ENCODE data around the gene SMIM33.
A peak's percentile ranks its signal among the peaks of the same experiment; 100 is the strongest.
"Not testable (repeated sequence)": the region's sequence is repeated elsewhere in the genome, so short reads cannot be mapped to it uniquely, and the experiment has no call there.

The SMIM33 gene

GRCh38 chr5:139482890-139483208 lies 12.0 kb downstream of the SMIM33 start:
- not testable (repeated sequence) for DNase-seq

DNA sequence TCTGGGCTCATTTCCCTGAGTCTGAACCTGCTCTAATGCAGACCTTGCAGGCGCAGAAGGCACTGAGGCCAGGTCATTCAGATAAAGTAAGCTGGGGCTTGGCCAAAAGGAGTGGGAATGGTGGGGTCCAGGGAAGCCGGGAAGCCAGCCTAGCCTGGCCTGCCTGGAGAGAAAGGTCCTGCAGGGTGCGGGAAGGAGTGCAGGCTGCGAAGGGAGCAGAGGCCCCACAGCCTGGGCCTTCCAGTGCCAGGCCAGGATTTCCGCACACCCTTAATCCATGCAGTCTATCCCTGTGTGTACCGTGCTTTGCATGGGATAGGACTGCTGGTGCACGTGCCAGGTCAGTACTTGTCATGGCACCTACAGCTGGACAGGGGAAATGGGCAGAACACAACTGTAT lies 15.4 kb downstream of the SMIM33 start:
- DNase-seq, result no peak

DNA sequence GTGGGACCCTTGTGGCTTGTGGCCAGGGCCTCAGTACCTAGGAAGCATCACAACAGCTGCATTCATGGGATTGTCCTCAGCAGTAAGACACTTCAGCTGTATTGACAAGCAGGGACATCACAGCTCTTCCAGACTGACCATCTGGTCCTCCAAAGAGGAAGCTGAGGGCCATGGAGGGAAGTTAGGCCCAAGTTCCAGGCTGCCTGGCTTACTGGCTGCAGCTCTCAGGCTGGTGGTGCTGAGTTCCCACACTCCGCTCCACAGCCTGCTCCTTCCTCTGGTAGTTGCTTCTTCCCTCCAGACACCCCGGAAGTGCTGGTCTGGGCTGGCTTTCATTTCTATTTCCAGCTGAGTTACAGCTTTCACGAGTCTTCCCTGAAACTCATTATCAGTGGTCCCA lies 17.5 kb downstream of the SMIM33 start:
- DNase-seq, result no peak

DNA sequence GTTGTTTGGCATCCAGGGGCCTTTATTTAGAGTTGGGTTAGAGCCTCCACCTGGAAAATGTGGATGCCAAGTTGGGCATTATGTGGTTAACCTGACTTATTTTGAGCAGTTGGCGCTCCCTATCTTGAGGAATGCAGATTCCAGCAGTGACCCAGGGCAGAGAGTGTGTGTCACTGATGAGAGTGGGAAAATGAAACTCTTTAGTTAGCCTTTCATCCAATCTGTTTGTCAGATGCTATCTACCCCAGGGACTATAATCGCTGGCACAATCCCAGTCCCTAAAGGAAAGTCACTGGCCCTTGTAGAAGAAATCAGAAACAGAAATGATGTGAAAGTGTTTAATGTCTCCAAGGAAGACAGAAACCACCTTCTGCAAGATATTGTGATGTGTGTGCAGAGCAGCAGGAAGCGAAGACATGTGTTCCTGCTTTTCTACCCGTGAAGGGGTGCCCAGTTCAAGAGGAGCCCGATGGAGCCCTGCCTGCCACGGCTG lies 21.9 kb downstream of the SMIM33 start:
- DNase-seq, result no peak

GRCh38 chr5:139494256-139494655 lies 23.5 kb downstream of the SMIM33 start:
- DNase-seq, result no peak

- DNase-seq, result no peak
Measured at GRCh38 chr5:139494832-139495231, 24.0 kb downstream of the SMIM33 start.

DNA sequence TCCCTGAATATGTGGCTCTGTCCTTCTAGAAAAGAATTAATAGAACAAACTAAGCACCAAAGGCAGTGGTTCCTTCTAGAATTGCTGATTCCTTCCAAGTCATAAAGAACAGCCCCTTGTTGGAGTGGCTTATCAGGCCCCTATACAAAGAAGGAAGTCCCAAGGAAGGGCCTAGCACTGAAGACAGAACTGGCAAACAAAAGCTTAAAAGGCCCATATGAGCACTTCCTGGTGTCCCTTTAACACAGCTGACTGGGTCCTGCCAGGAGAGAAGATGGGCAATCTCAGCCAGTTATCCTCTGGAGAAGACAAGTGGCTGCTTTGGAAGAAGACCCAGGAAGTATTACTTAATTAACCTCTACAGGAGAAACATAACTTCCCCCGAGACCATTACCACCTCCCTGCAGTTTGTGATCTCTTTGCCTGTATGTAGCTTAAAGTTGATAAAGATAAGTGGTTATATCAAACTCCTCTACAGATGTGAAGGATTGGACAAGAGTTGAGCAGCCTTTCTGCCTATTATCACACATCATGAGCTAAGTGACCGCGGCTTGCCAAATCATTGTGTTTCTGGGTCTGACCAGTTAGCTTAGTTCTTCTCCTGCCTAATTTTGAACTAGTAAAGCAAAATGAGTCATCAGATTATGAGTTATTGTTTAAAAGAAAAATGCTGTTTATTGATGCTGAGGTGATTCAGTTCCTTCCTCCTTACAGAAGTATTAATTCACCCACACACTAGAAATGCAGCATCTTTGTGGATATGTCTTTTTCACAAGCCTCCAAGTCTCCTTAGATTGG lies 25.0 kb downstream of the SMIM33 start:
- no peak for DNase-seq

DNA sequence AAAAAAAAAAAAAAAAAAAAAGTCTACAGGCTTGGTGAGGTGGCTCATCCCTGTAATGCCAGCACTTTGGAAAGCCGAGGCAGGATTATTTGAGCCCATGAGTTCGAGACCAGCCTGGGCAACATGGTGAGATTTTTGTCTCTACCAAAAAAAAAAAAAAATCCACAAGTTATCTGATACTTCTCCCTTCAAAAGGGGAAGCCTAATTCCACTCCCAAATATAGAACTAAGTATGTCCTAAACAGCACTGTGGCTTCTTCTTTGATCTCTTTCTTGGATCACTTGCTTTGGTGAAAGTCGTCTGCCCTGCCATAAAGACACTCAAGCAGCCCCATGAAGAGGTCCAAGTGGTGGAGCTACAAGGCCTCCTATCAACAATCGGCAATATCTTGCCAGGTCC lies 30.6 kb downstream of the SMIM33 start:
- no peak for DNase-seq

DNA sequence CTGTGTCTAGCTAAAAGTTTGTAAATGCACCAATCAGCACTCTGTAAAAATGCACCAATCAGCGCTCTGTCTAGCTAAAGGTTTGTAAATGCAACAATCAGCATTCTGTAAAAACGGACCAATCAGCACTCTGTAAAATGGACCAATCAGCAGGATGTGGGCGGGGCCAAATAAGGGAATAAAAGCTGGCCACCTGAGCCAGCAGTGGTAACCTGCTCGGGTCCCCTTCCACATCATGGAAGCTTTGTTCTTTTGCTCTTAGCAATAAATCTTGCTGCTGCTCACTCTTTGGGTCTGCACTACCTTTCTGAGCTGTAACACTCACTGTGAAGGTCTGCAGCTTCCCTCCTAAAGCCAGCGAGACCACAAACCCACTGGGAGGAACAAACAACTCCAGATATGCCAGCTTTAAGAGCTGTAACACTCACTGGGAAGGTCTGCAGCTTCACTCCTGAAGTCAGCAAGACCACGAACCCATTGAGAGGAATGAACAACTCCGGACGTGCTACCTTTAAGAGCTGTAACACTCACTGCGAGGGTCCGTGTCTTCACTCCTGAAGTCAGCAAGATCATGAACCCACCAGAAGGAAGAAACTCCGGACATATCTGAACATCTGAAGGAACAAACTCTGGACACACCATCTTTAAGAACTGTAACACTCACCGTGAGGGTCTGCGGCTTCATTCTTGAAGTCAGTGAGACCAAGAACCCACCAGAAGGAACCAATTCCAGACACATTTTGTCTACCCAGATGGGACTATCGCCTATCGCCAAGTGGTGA lies 32.4 kb downstream of the SMIM33 start:
- DNase-seq, result not testable (repeated sequence)

DNA sequence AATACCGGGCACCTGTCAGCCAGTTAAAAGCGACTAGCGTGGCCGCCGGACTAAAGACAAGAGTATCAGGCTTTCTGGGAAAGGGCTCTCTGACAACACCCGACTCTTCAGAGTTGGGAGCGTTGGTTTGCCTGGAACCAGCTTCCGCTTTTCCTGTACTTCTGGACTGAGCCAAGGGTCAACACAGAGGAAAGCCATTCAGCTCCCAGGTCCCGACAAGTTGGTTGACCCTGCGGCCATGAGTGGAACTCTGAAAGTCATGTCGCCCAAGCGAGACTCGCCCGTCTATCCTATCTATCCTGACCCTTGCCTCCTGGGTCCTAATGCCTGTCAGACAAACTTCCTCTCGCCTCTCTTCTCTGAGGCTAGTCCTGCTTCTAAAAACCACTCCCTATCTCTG lies 33.1 kb downstream of the SMIM33 start:
- DNase-seq, result not testable (repeated sequence)

DNA sequence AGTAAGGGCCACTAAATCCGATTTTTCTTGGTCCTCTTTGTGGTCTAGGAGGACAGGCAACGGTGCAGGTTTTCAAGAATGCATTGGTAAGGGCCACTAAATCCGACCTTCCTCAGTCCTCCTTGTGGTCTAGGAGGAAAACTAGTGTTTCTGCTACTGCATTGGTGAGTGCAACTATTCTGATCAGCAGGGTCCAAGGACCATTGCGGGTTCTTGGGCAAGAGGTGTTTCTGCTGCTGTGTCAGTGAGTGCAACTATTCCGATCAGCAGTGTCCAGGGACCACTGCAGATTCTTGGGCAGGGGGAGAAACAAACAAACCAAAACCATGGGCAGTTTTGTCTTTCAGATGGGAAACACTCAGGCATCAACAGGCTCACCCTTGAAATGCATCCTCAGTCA lies 33.9 kb downstream of the SMIM33 start:
- DNase-seq, result not testable (repeated sequence)

GRCh38 chr5:139512786-139513390 lies 42.1 kb downstream of the SMIM33 start:
- no peak for DNase-seq

DNA sequence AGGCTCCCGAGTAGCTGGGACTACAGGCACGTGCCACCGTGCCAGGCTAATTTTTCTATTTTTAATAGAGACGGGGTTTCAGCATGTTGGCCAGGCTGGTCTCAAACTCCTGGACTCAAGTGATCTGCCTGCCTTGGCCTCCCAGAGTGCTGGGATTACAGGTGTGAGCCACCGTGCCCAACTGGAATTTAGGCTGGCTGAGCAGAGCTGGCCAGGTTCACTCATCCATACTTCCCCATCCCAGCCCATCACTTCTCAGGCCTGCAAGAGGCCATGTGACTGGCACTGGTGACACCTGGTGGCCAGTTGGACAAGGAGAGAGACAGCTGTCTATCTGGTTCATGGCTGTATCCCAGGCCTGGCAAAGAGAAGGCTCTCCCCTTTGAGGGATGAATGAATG lies 42.6 kb downstream of the SMIM33 start:
- DNase-seq, result not testable (repeated sequence)

GRCh38 chr5:139513852-139514485 lies 43.2 kb downstream of the SMIM33 start:
- no peak for DNase-seq

- no peak for DNase-seq
Measured at GRCh38 chr5:139514486-139514856, 43.7 kb downstream of the SMIM33 start.

- DNase-seq, result peak; percentile 99
Measured at GRCh38 chr5:139517683-139518564, 47.1 kb downstream of the SMIM33 start.
